ENCODE data around the gene CHAF1B. TPM values are rescaled to one million over a fixed set of nuclear protein-coding genes. Genes with fewer than 3 reads are reported as not detected.

CHAF1B gene
- total and polyA plus RNA-seq, 2 of the 8 experiments (the other 6 are each of a cell fraction or from before 2014, with no cell fraction given) = 11.8 to 23.1 TPM

GRCh38 chr21:36400719-36401118 is 15.5 kb downstream of the CHAF1B start (continued):
- TF ChIP-seq CBX8 (IDR thresholded peaks at IDR 0.05; ENCODE audit: borderline replicate concordance, low read depth, low read length) (no peak), ZNF274 (IDR thresholded peaks at IDR 0.05; ENCODE audit: borderline replicate concordance, extremely low read depth, low read length) (no peak), PHF8 (conservative IDR thresholded peaks at IDR 0.05; ENCODE audit: low read depth, low read length) (no peak)

Data from H1 (cell line).